T-cell (primary cell): ENCODE data around the gene ZNF277. TPM values are rescaled to one million over a fixed set of nuclear protein-coding genes. Genes with fewer than 3 reads are reported as not detected.

ENCODE experiments used
- ATAC-seq, 4 experiments: fragments of 200-7000 bp in 3 of 4; fragments of 150-1000 bp in 1 of 4; cut with Tn5 transposase; replicated peaks in 1 of 4; 1 replicate in 3 of 4; 2 replicates in 1 of 4; pipeline ENCODE4 v1.10.0; 2021; ENCODE audit warnings: moderate library complexity in 3 of 4, mild to moderate bottlenecking in 2 of 4, moderate number of reproducible peaks in 1 of 4
- CTCF ChIA-PET, 2 donors: fragments of 300-600 bp; sonication (Branson Sonifier 250); formaldehyde crosslinking; loops; one replicate each; lab custom pipeline; 2022; ENCODE audit warnings: antibody characterized with exemption in 2 of 2; lab: Charles Lee
- POLR2A ChIA-PET, 2 donors: fragments of 300-600 bp; sonication (Branson Sonifier 250); formaldehyde crosslinking; loops; one replicate each; lab custom pipeline; 2022; ENCODE audit warnings: antibody characterized with exemption in 2 of 2; lab: Charles Lee
- DNase-seq, 35 experiments: peaks; one replicate each; pipeline versions ENCODE4 v3.0.0 to v3.0.0-alpha.2; 2013 to 2023
- H3K27ac ChIP-seq: one replicate; pipeline ENCODE4 v1.5.1; 2013; ENCODE audit warnings: low read length
- H3K27me3 ChIP-seq, 2 experiments: replicated peaks in 1 of 2; 1 replicate in 1 of 2; 2 replicates in 1 of 2; pipeline versions ENCODE4 v1.6.1 to v1.7.0; 2013; ENCODE audit warnings: low read length in 1 of 2, mixed read lengths in 1 of 2; ENCODE audit not compliant: control insufficient read depth in 2 of 2, insufficient read depth in 2 of 2; ENCODE audit errors: extremely low read depth in 1 of 2
- H3K36me3 ChIP-seq, 2 donors: 1 replicate in 1 of 2; 2 replicates in 1 of 2; pipeline versions ENCODE4 v1.6.1 to v1.7.0; 2013; ENCODE audit warnings: low read length in 1 of 2; ENCODE audit not compliant: control insufficient read depth in 2 of 2, insufficient read depth in 1 of 2; ENCODE audit errors: extremely low read depth in 1 of 2
- H3K4me1 ChIP-seq, 2 experiments: 1 replicate in 1 of 2; 2 replicates in 1 of 2; pipeline versions ENCODE4 v1.6.1 to v1.7.0; 2013; ENCODE audit warnings: low read length in 2 of 2, mixed read lengths in 1 of 2; ENCODE audit not compliant: insufficient read depth in 2 of 2, control insufficient read depth in 1 of 2; ENCODE audit errors: extremely low read depth in 1 of 2
- H3K4me3 ChIP-seq, 2 donors: 1 replicate in 1 of 2; 2 replicates in 1 of 2; pipeline versions ENCODE4 v1.5.1 to v1.7.0; 2013; ENCODE audit warnings: mild to moderate bottlenecking in 2 of 2, low read length in 1 of 2, moderate library complexity in 1 of 2; ENCODE audit not compliant: control insufficient read depth in 1 of 2; ENCODE audit errors: extremely low read depth in 1 of 2
- H3K9me3 ChIP-seq: 2 replicates; pipeline ENCODE4 v1.7.0; 2013
- H3K27ac Mint-ChIP-seq, 2 donors: one replicate each; pipeline ENCODE4 v1.8.0; 2020 to 2021; ENCODE audit warnings: mild to moderate bottlenecking in 2 of 2, mixed read lengths in 2 of 2
- H3K27me3 Mint-ChIP-seq, 2 donors: one replicate each; pipeline ENCODE4 v1.8.0; 2021 to 2022; ENCODE audit warnings: mixed read lengths in 2 of 2
- H3K36me3 Mint-ChIP-seq: one replicate; pipeline ENCODE4 v1.8.0; 2021; ENCODE audit warnings: mixed read lengths
- H3K4me1 Mint-ChIP-seq, 3 donors: one replicate each; pipeline ENCODE4 v1.8.0; 2020 to 2022; ENCODE audit warnings: mixed read lengths in 3 of 3, mild to moderate bottlenecking in 1 of 3
- H3K4me3 Mint-ChIP-seq, 3 donors: one replicate each; pipeline ENCODE4 v1.8.0; 2020 to 2022; ENCODE audit warnings: mild to moderate bottlenecking in 3 of 3, mixed read lengths in 3 of 3, moderate library complexity in 3 of 3
- H3K9me3 Mint-ChIP-seq, 3 donors: one replicate each; pipeline ENCODE4 v1.8.0; 2020 to 2022; ENCODE audit warnings: mixed read lengths in 3 of 3
- WGBS: methylation state at CpG from one replicate; pipeline ENCODE4 v1.1.5; 2013; ENCODE audit warnings: missing lambda C conversion rate; ENCODE audit not compliant: insufficient coverage; 5-methylcytosine and 5-hydroxymethylcytosine counted together
- total RNA-seq, 35 experiments: library from RNA in 6 of 35; stranded (reverse) in 6 of 35; fragments of 120-200 nt in 1 of 35; gene quantifications; one replicate each; pipeline versions ENCODE4 v1.2.1 to v1.2.4 and lab custom pipeline; 2013 to 2026

The ZNF277 gene
- total RNA-seq, 5 donors from 2014 or later (not counting 1 experiment from before 2014, with no cell fraction given): 26.6 to 31.4 (median 30.2) TPM

DNA sequence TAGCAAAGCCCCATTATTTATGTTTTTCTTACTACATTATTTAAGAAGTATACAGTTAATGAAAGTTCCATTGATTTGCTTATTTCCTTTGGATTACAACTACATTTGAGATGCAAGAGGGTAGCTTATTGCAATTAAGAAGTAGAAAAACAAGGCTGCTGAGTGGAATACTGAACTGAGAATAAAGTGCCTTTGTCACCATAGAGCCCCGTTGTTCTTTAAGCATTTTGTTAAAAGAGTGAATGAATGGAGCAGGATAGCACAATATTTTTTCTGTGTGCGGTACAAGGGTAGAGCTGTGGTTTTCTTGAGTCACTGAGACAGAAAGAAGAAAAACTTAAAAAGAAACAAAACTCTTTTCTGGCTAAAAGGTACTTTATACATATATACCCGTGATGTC is 45.6 kb downstream of the ZNF277 start:
- H3K4me3 ChIP-seq: no peak overlapping the region
- ATAC-seq (no peak), DNase-seq (no peak)
- no peaks in the 10 kb centered on the region for H3K27me3 ChIP-seq
- no peaks in the 10 kb centered on the region for H3K27me3 Mint-ChIP-seq
- peaks cover 4% of the 10 kb centered on the region in 2 experiments for H3K4me1 ChIP-seq
- no peak overlapping the region for H3K27ac ChIP-seq
- H3K36me3 Mint-ChIP-seq: peaks cover 2% of the 10 kb centered on the region
- no peaks in the 10 kb centered on the region for H3K36me3 ChIP-seq
- H3K9me3 ChIP-seq: no peaks in the 10 kb centered on the region
- H3K9me3 Mint-ChIP-seq: peaks cover 0 to 3% (median 3%) of the 10 kb centered on the region in 3 donors
- H3K4me3 Mint-ChIP-seq: no peak overlapping the region
- H3K27ac Mint-ChIP-seq: no peak overlapping the region
- peaks cover 46 to 67% (median 57%) of the 10 kb centered on the region in 3 donors for H3K4me1 Mint-ChIP-seq
- CTCF ChIA-PET: no interaction called here
- WGBS: 57% methylated on average over 1 of the region's 3 CpGs
- POLR2A ChIA-PET: no interaction called here

DNA sequence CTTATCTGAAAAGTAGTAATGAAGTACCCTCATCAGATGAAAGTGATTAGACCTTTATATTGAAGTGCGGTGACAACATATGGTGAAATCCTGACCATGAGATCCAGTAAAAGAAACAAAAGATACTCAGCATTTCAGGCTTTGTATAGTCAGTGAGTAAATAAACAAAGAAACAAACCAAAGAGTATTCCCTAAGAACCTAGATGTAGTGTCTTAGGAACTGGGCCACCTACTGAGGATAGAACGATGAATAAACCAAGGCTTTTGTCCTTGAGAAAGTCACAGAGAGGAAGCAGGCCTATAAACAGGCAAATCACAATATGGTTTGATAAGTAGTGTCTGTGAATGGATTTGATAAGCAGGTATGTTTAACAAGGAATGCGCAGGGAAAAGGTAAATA is 46.2 kb downstream of the ZNF277 start:
- DNase-seq (no peak), ATAC-seq (no peak)
- peaks cover 46 to 67% (median 58%) of the 10 kb centered on the region in 3 donors for H3K4me1 Mint-ChIP-seq
- WGBS: 94% methylated on average over 2 of the region's 3 CpGs
- Histone ChIP-seq H3K4me1 (peaks cover 4% of the 10 kb centered on the region in 2 experiments), H3K27ac (no peak overlapping the region), H3K36me3 (no peaks in the 10 kb centered on the region), H3K4me3 (no peak overlapping the region), H3K9me3 (no peaks in the 10 kb centered on the region), H3K27me3 (no peaks in the 10 kb centered on the region)
- ChIA-PET CTCF (no interaction called here), POLR2A (no interaction called here)
- no peak overlapping the region for H3K27ac Mint-ChIP-seq
- H3K36me3 Mint-ChIP-seq: no peaks in the 10 kb centered on the region
- H3K9me3 Mint-ChIP-seq: peaks cover 0 to 3% (median 3%) of the 10 kb centered on the region in 3 donors
- H3K4me3 Mint-ChIP-seq: no peak overlapping the region
- H3K27me3 Mint-ChIP-seq: no peaks in the 10 kb centered on the region

DNA sequence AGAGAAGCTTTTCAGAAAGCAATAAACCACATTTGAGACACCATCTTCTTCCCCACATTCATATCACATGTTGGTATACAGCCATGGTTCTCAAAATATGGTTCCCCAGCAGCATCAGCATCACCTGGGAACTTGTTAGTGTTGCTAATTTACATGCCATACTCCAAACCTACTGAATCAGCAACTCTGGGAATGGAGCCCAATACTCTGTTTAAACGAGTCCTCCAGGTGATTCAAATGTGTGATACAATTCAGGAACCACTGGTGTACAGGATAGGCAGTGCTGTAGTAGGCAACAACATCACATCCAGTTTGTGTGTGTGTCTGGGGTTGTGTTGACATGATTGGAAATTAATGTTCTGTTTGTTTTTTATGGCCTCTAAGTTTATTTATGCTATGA is 47.7 kb downstream of the ZNF277 start:
- ATAC-seq (no peak), DNase-seq (no peak)
- no peaks in the 10 kb centered on the region for H3K36me3 ChIP-seq
- Mint-ChIP-seq H3K4me1 (peaks cover 46 to 62% (median 57%) of the 10 kb centered on the region in 3 donors), H3K36me3 (no peaks in the 10 kb centered on the region), H3K4me3 (no peak overlapping the region), H3K27ac (no peak overlapping the region), H3K27me3 (no peaks in the 10 kb centered on the region), H3K9me3 (no peaks in the 10 kb centered on the region)
- no peak overlapping the region for H3K4me3 ChIP-seq
- no peaks in the 10 kb centered on the region for H3K27me3 ChIP-seq
- ChIA-PET CTCF (no interaction called here), POLR2A (no interaction called here)
- H3K27ac ChIP-seq: no peak overlapping the region
- H3K4me1 ChIP-seq: peaks cover 4% of the 10 kb centered on the region in 2 experiments
- no peaks in the 10 kb centered on the region for H3K9me3 ChIP-seq
- no CpG with 5 or more reads among the region's 1 CpG for WGBS

DNA sequence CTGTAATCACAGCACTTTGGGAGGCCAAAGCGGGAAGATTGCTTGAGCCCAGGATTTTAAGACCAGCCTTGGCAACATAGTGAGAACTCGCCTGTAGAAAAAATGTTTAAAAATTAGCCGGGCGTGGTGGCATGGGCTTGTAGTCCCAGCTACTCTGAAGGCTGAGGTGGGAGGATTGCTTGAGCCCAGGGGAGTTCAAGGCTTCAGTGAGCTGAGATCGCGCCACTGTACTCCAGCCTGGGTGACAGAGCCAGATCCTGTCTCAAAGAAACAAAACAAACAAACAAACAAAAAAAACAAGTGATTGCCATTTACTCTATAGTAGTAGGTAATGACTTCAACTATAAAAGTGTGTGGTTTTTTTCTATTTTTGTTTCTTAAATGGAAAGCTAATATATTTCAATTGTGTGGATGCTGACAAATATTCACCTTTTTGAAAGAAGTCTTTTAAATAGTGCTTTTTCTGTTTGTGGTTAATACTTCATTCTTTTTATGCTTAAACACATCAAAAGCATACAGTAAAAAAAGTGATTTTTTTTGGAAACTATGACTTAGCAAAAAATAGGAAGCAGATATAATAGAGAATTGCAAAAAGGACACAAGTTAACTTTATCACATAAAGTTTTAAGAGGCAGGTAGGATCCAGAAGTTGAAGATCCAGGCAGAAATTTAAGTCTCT is 48.4 kb downstream of the ZNF277 start:
- no peak overlapping the region for H3K27ac Mint-ChIP-seq
- Histone ChIP-seq H3K27ac (no peak overlapping the region), H3K4me1 (peaks cover 4% of the 10 kb centered on the region in 2 experiments), H3K9me3 (no peaks in the 10 kb centered on the region), H3K36me3 (no peaks in the 10 kb centered on the region), H3K27me3 (no peaks in the 10 kb centered on the region), H3K4me3 (no peak overlapping the region)
- H3K4me3 Mint-ChIP-seq: no peak overlapping the region
- H3K36me3 Mint-ChIP-seq: no peaks in the 10 kb centered on the region
- ATAC-seq: peak in 1 of 4 experiments; percentile 11
- WGBS: 100% methylated on average over 3 of the region's 6 CpGs
- CTCF ChIA-PET: interaction anchor here in 1 of 2 donors (0.6 kb wide), 1 partner anchor 24 kb away, joined by 3 read pairs; no protein-coding TSS in a partner anchor
- H3K4me1 Mint-ChIP-seq: peaks cover 47 to 65% (median 54%) of the 10 kb centered on the region in 3 donors
- POLR2A ChIA-PET: no interaction called here
- no peaks in the 10 kb centered on the region for H3K9me3 Mint-ChIP-seq
- H3K27me3 Mint-ChIP-seq: no peaks in the 10 kb centered on the region
- no peak for DNase-seq

DNA sequence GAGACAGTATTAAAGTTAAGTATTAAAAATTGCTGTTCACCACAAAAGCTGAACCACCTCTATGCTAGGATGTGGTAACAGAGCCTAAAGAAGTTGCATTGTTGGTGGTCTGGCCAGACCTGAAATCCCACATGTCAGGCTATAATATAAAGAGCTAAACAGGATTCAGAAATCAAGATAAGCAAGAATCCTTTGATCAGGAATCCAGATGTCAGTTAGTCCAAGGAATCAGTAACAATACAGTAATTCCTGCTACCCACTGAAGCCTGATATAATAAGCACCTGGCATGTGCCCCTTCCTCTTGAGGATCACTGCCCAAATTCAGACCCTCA is 48.9 kb downstream of the ZNF277 start:
- Mint-ChIP-seq H3K9me3 (no peaks in the 10 kb centered on the region), H3K36me3 (no peaks in the 10 kb centered on the region), H3K27me3 (no peaks in the 10 kb centered on the region), H3K27ac (no peak overlapping the region), H3K4me1 (peaks cover 47 to 64% (median 56%) of the 10 kb centered on the region in 3 donors), H3K4me3 (no peak overlapping the region)
- Histone ChIP-seq H3K36me3 (no peaks in the 10 kb centered on the region), H3K4me3 (no peak overlapping the region), H3K9me3 (no peaks in the 10 kb centered on the region), H3K4me1 (peaks cover 4% of the 10 kb centered on the region in 2 experiments), H3K27ac (no peak overlapping the region), H3K27me3 (no peaks in the 10 kb centered on the region)
- no peak for DNase-seq
- ChIA-PET CTCF (interaction anchor here in 1 of 2 donors (0.6 kb wide), 1 partner anchor 24 kb away, joined by 3 read pairs; no protein-coding TSS in a partner anchor), POLR2A (no interaction called here)
- ATAC-seq: no peak

DNA sequence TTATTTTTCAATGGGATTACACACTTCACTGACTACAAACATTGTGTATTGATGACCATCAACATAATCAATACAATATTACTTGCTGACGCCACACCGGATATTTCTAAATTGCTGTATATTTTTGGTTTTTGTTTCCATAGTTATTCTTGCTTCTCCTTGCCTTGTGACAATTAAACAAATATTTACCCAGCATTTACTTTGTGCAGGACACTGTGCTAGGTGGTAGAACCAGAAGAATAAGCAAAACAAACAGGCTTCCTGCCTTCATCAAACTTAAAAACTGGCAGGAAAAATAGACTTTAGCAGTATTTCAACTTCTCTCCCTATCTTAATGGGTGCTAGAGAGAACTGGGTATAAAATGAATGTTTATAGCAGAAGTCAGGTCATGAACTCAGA is 50.6 kb downstream of the ZNF277 start:
- CTCF ChIA-PET: no interaction called here
- Histone ChIP-seq H3K27ac (no peak overlapping the region), H3K4me1 (peaks cover 4% of the 10 kb centered on the region in 2 experiments), H3K27me3 (no peaks in the 10 kb centered on the region), H3K4me3 (no peak overlapping the region), H3K36me3 (no peaks in the 10 kb centered on the region), H3K9me3 (no peaks in the 10 kb centered on the region)
- no CpG with 5 or more reads among the region's 2 CpGs for WGBS
- Mint-ChIP-seq H3K4me1 (peaks cover 42 to 52% (median 52%) of the 10 kb centered on the region in 3 donors), H3K27ac (no peak overlapping the region), H3K27me3 (no peaks in the 10 kb centered on the region), H3K4me3 (no peak overlapping the region), H3K9me3 (no peaks in the 10 kb centered on the region), H3K36me3 (no peaks in the 10 kb centered on the region)
- POLR2A ChIA-PET: no interaction called here
- DNase-seq (no peak), ATAC-seq (no peak)
